ENCODE data around the gene IFIT5.

DNA sequence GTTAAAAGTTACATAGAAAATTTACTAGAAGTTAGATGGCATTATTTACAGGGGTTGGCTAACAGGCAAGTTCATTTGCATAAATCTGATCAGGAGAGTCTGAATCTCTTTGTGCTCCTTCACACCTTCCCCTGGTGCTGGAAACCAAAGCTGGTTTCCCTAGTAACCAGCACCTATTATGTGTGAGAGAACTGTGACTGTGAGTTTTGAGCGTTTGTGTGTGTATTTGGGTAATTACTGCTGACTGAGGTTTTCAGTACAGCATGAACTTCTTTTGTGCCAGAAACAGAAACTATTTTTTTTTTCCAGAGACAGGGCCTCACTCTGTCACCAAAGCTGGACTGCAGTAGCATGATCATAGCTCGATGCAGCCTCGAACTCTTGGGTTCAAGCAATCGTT lies 46.8 kb upstream of the IFIT5 start:
- TF ChIP-seq, protein P1, sequence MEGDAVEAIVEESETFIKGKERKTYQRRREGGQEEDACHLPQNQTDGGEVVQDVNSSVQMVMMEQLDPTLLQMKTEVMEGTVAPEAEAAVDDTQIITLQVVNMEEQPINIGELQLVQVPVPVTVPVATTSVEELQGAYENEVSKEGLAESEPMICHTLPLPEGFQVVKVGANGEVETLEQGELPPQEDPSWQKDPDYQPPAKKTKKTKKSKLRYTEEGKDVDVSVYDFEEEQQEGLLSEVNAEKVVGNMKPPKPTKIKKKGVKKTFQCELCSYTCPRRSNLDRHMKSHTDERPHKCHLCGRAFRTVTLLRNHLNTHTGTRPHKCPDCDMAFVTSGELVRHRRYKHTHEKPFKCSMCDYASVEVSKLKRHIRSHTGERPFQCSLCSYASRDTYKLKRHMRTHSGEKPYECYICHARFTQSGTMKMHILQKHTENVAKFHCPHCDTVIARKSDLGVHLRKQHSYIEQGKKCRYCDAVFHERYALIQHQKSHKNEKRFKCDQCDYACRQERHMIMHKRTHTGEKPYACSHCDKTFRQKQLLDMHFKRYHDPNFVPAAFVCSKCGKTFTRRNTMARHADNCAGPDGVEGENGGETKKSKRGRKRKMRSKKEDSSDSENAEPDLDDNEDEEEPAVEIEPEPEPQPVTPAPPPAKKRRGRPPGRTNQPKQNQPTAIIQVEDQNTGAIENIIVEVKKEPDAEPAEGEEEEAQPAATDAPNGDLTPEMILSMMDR (IDR thresholded peaks at IDR 0.05), result no peak
- TF ChIP-seq POLR2A (IDR thresholded peaks at IDR 0.05), result no peak

Data from esophagus squamous epithelium (tissue), 4 donors.